GM23248 (cell line): Measurements from ENCODE around the gene CXCL3.

Source experiments
- EZH2 ChIP-seq: fragments of 200-600 bp; sonication (generic); IDR thresholded peaks from 2 replicates; pipeline ENCODE4 v1.6.1; 2018; ENCODE audit warnings: antibody characterized with exemption, mild to moderate bottlenecking; ENCODE audit not compliant: insufficient read depth, poor library complexity, severe bottlenecking
- EZH2phosphoT487 ChIP-seq: fragments of 200-600 bp; sonication (generic); IDR thresholded peaks from 2 replicates; pipeline ENCODE4 v1.6.1; 2018; ENCODE audit warnings: antibody characterized with exemption, moderate library complexity, mild to moderate bottlenecking, low read depth; ENCODE audit not compliant: insufficient read depth

DNA sequence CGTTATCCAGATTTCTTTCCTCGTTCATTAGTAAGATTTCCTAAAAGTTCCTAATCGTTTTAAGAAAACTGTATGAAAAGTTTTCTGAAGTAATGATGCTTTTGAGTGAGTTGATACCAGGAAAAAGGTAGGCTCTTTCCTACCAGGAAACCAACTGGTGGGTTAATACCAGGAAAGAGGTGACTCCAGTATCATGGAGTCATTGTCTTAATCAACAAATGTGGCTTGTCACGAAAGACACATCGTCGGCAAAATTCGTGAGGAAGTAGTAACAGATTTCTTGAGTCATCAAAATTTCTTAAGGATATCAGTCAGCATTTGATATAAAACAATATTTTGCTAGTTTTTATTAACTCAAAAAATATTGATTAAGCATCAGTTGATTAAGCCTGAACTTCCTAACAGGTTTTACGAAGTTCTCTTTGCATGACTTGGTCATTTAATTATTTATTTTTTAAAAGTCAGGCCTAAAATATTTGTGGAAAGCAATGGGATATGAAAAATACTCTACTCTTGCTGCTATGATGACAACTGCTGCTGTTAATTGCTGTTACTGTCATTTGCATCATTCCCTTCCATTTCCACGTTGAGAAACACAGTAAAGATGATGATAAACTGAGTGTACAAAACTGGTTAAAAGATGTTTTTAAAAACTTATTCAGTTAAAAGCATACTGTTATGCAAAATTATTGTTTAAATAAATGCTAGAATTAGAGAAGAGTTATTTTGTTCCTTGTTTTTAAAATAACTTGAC lies 47.3 kb downstream of the CXCL3 start:
- TF ChIP-seq EZH2: no peak
- no peak for TF ChIP-seq EZH2phosphoT487
